Kidney glomerular epithelial cell (primary cell): ENCODE data around the gene FZR1.

Experiments used
- DNase-seq: peaks from one replicate; lab custom pipeline; 2025; lab: John Stamatoyannopoulos, UW

FZR1 gene

DNA sequence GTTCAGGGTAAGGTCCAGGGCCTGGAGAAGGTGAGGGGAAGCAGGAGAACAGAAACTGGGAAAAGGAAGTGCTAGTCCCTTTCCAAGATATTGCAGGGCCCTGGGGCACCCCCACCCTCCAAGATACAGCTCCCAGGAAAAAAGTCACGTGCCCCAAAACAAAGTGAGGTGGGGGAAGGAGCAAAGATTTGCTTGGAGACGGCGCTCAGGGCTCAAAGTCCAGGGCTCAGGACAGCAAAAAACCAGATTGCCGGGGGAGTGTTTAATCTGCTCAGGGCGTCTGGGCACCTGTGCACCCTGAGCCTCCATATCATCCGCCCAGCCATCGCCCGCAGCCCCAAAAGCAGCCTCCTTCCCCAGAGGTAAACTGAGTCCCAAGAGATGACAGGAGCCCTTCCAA, 32.1 kb upstream of the FZR1 start:
- no peak for DNase-seq

DNA sequence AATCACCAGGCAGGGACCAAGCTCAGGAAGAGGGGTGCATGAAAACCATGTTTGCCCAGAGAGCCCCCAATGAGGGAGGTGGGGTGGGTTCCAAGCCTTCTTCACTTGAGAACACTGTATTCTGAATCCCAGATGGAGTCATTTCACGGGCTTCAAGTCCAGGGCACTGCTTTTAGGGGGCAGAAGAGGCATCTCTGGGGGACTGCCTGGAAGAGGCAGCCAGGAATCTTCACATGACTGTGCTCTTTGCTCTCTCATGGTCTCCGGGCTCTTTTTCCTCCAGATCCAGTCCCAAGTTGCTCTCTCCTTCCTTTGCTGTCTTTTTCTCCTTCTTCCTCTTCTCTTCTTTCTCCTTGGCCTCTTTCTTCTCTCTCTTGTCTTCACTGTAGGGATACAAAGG, 31.5 kb upstream of the FZR1 start:
- no peak for DNase-seq

DNA sequence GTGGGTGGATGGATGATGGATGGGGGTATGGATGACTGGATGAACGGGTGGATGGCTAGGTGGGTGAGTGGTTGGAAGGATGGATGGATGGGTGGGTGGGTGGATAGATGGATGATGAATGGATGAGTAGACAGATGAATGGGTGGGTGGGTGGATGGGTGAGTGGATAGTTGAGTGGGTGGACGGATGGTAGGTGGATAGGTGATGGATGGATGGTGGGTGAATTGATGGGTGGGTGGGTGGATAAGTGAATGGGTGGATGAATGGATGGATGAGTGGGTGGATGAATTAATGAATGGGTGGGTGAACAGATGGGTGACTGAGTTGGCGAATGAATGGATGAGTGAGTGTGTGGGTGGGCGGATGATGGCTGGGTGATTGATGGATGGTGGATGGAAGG, 30.7 kb upstream of the FZR1 start:
- no peak for DNase-seq

DNA sequence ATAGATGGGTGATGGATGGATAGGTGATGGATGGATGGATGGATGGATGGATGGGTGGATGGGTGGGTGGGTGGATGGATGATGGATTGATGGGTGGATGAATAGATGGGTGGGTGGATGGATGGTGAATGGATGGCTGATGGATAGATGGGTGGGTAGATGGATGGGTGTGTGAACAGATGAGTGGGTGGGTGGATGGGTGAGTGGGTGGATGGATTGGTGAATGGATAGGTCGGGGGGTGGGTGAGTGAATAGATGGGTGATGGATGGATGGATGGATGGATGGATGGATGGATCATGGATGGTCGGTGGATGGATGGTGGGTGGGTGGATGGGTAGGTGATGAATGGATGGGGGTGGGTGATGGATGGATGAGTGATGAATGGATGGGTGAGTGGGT, 29.3 kb upstream of the FZR1 start:
- no peak for DNase-seq

DNA sequence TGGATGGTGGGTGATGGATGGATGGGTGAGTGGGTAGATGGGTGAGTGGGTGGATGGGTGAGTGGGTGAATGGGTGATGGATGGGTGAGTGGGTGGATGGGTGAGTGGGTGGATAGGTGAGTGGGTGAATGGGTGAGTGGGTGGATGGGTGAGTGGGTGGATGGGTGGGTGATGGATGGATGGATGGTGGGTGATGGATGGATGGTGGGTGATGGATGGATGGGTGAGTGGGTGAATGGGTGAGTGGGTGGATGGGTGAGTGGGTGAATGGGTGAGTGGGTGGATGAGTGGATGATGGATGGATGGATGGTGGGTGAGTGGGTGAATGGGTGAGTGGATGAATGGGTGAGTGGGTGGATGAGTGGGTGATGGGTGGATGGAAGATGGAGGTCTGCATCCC, 28.6 kb upstream of the FZR1 start:
- no peak for DNase-seq

DNA sequence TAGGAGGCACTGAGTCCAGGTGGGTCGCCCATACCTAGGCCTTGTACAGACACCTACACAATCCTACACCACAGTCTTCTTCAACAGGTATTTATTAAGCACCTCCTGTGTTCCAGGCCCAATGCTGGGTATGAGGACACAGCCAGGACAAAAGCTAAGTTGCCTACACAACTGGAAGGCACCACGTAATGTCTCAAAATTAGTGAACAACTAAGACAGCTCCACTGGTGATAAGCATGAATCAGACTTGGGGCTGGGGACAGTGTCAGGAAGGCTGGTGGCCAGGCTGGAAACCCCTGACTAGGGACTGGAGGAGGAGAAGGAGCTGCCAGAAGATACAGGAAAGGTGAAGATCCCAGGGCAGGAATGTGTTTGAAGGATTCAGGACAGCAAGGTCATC, 28.2 kb upstream of the FZR1 start:
- no peak for DNase-seq

DNA sequence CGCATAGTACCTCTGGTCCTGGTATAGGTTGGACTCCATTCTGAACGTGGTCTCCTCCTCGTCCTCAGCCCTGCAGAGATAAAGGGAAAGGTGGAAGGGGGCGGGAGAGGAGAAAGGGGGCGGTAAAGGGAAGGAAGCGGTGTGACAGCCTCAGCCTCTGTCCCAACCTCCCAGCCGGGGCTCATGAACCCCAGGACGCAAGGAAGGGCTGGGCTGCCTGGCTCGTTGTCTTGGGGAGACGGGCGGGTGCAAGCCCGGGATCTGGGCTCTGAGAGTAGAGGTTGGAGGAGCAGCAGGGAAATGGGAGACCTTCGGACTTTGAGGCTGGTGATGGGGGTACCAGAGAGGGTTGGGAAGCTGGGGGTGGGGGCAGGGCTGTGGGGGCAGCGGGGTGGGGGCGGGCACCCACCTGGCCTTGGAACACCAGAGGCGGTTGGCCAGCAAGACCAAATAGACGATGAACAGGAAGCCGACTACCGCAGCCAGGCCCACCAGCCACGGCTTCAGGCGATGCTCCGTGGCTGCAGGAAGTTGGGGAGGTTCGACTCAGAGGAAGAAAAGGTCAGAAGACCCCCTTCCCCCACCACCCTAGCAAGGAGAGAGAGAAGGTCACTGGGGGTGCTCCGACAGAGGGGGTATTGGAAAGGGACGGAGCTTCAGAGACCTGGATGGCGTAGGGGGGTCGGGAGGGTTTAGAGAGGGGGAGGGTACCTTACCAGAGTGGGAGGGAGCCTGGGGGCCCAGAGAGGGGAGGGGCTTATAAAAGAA, 27.5 kb upstream of the FZR1 start:
- DNase-seq: no peak

DNA sequence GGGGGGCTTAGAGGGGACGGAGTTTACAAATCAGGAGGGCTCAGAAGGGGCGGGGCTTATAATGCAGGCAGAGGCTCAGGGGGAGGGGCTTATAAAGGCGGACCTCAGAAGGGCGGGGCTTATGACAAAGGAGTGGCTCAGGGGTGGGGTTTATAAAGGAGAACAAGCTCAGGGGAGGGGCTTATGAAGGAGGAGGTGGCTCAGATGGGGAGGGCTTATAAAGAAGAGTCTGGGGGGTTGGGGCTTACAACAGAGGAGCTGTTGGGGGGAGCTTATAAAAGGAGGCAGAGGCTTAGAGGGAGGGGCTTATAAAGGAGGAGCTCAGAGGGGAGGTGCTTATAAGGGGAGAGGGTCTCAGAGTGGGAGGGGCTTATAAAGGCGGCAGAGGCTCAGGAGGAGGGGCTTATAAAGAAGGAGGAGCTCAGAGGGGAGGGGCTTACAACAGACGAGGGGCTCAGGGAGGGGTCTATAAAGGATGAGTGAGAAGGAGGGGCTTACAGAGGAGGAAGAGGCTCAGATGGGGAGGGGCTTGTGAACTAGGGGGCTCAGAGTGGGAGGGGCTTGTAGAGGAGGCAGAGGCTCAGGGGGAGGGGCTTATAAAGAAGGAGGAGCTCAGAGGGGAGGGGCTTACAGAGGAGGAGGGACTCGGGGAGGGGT, 26.8 kb upstream of the FZR1 start:
- DNase-seq: no peak

DNA sequence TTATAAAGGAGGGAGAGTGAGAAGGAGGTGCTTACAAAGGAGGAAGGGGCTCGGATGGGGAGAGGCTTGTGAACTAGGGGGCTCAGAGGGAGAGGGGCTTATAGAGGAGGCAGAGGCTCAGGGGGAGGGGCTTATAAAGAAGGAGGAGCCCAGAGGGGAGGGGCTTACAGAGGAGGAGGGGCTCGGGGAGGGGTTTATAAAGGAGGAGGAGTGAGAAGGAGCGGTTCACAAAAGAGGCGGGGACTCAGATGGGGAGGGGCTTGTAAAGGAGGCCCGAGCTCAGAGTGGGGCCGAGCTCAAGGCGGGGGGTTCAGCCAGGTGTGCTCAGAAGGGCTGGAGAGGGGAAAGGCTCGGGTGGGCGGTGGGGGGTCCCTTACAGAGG, 26.3 kb upstream of the FZR1 start:
- DNase-seq: no peak

DNA sequence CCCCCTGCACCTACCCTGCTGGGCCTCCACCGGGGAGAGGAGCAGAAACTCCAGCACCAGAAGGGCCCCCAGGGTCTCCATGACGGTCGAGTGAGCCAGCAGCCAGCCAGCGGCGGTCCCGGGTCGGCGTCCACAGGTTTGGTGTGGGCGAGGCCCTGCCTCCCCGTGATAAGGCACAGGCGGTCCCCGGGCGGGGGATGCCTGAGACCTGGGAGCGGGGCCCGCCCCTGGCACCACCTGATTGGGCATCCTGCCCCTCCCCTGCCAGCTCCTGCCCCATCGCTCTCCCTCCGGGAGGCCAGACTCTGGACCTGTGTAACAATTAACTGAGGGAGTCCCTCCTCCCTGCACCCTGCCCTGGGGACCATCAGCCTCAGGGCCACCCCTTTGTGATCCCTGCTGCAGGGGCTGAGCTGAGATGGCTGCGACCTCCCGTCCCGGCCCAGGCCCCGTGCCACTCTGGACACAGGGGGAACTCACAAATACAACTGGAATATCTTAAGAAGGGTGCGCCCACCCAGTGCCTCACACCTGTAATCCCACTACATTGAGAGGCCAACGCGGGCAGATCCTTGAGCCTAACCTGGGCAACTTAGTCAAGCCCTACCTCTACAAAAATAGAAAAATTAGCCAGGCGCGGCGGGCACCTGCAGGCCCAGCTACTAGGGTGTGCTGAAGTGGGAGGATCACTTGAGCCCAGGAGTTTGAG, 25.6 kb upstream of the FZR1 start, which contains the start of gene SMIM24:
Gene SMIM24, minus strand, starts transcription at position 143 of the 709 bp plus-strand sequence. Its CDS starts 62 bp downstream, at position 81.
- no peak for DNase-seq

DNA sequence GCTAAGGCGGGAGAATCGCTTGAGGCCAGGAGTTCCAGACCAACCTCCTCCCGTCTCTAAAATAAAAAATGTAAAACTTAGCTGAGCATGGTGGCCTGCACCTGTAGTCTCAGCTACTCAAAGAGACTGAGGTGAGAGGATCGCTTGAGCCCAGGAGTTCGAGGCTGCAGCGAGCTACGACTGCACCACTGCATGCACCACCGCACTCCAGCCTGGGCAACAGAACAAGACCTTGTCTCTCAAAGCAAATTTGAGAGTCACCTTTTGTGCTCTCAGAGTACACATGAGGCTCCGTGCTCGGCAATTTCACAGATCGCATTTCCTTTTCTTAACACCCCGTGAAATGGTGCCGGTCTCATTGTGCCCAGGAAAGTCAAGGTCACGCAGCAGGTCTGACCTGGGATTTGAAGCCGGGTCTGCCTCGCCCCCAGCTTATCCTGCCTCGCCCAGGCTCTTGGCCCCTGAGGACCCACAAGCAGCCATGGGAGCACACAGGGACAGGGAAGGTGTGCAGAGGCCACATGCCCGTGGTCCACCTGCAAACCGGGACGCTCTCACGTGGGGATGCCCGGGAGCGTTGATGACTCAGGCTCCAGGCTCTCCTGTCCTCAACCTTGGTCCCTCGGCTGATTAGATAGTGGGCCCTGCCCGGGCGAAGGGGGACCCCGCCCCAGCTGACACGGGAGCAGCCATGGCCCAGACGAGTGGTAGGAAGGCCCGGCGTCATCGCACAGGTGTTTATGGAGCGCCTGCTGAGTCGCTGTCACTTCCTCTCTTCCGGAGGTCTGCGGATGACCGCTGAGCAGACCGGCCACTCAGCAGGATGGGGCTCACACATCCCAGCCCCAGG, 24.6 kb upstream of the FZR1 start:
- DNase-seq: no peak

DNA sequence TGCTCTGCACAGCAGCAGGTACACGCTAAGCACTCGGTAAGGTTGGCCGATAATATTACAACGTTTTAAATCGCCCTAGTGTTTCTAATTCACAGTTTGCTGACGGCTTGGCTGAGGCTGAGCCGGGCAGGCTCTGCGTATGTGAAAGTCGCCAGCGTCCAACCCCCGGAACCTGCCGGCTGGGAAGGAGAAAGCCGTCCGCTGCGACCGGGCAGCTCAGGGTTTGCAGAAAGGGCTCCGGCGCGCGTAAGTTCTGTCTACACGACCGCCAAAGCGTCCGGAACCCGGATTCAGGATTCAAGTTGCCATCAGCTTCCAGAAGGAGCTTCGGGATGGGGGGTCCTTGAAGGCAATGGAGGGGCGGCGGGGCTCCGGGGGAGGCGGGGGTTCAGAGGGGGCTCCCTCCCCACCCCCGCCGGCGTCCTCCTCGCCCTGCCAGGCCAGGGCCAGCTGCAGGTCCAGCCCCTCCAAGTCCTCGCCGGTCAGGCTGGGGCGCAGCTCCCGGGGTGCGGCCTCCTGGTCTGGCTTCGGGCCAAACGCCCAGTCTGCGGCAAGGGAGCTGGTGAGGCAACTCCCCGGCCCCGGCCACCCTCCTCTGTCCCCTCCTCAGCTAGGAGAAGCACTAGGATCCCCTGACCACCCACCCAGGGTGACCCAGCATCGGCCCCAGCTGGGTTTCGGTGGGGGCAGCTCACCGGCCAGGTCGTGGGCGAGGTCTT, 23.4 kb upstream of the FZR1 start:
- no peak for DNase-seq

DNA sequence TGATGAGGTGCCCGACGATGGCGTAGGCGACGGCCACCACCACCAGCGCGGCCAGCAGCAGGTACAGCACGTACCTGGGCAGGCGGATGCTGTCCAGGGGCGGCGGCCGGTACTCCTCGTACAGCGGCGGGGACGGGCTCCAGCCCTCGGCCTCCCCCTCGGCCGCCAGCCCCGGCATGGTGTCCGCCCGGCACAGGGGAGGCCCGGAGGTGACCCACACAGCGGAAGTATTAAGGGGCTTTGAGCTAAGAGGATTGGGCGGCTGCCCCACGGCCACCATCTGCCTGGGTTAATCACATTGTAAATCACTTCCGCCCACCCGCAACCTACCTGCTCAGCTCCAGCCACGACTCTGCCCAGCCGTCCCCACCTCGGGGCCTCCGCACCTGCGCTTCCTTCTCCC, 22.9 kb upstream of the FZR1 start, which contains the start of gene SMIM44:
Gene SMIM44, minus strand, starts transcription at position 216 of the 403 bp plus-strand sequence. Its CDS starts 38 bp downstream, at position 178.
- DNase-seq: no peak

DNA sequence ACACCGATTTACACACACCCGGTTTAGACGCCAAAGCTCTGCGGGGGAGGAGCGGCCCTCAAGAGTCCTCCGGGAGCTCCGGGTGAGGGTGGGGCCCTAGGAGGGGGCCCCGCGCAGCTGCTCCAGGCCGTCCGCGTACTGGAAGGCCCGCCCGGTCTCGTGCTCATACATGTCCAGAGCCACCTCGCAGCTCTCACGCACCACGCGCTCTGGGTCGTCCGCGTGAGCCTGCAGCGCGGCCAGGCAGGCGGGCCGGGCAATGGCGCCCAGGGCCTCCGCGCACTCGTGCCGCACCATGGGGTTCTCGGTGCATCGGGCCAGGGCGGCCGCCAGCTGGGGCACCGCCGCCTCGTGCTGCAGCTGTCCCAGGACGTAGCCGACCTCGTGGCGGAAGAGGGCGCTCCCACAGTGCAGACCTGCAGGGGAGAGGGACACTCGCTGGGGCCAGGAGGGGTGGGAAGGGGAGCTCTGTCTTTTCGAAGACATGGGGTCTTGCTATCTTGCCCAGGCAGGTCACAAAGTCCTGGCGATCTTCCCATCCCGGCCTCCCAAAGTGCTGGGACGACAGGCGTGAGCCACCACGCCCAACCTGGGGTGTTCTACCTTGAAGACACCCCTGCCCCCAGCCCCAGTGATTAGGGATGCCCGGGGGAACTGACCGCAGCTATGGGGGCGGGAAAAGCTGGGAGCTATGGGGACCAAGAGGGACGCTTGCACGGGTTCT, 14.6 kb upstream of the FZR1 start:
- no peak for DNase-seq

DNA sequence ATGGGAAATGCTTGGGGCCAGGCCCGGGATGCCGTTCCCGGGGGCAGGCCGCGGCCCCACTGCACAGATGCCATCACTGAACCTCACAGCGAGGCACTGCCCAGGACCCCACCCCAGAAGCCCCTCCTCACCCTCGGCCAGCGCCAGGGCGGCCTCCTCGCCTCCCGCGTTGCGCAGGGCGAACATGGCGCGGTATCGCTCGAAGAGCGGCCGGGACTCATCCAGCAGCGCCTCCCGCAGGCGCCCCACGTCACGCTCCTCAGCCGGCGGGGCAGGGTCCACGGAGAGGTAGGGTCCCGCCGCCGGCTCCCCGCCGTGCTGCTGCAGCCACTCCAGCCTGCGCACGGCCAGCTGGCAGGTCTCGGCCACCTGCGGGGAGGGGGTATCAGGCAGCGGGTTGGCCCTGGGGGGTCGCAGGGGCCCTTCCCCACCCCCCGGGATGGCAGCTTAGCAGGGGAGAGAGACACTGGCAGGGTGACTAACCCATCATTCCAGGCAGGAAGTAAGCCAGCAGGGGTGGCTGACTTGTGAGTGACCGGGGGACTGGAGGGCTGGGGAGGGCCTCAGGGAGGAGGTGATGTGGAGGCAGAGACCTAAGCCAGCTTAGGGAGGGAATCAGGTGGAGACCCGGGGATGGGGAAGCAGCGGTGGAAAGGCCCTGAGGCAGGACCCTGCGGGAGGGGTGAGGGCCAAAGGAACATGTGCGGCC, 13.8 kb upstream of the FZR1 start:
- no peak for DNase-seq

DNA sequence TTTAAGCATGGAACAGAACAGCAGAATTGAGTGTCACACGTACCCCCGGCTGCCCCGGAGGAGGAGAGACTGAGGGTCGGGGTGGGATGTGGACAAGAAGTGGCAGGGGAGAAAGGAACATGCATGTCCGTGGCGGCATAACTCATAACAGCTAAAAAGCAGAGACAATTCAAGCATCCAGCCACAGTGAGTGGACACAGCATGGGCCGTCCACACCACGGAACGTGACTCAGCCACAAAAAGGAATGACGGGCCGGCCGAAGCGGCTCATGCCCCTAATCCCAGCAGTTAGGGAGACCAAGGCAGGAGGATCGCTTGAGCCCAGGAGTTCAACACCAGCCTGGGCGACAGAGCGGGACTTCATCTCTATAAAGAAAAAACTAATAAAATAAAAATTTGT, 13.2 kb upstream of the FZR1 start:
- DNase-seq: no peak

DNA sequence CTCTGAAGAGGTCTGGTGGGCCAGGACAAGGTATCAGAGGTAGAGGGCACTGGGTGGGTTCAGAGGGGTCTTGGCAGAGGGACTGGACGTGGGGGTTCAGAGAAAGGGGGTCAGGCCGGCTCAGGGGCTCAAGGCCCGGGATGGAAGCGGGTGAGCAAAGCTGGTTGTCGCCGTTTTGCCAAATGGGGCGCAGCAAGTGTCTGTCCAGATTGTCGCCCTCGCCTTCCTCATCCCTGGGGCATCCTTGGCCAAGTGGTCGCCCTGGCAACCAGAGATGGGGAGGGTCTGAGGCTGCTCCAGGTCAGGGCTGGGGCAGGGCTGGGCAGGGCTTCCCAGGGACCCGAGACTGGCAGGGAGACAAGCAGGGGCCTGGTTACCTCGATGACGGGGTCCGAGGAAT, 12.5 kb upstream of the FZR1 start:
- DNase-seq: no peak

DNA sequence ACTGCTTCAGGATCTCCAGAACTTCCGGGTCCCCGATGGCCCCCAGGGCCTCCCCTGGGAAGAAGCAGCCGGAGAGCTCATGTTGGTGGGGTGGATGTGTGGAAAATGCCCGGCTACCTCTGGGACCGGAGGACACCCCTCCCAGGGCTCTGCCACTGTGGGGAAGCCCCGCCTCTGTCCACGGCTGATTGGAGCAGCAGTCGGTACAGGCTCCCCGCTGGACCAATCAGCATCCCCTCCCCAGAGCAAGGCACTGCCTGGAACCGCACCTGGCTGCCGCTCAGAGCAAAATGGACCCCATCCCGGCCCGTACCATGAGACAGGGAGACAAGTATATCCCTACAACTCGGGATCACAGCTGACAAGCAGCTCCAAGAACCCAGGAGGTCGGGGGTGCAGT, 12.1 kb upstream of the FZR1 start:
- DNase-seq: no peak

DNA sequence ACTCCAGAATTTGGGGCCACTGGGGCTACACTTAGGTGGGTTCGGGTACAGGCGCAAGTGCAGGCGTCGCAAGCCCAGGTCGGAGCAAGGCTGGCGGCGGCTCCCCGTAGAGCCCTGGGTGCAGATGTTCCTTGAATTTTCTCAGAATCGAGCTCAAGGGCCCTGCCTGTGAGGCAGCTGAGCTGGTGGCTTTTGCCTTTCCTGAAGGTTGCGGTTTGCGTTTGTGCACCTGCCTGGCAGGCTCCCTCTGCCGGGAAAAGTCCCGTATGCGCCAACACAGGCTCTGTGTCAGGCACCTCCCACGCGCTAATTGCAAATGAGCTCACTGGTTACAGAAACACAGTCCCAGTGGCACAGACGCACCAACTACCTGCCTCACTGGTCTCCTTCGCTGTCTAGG, 11.6 kb upstream of the FZR1 start:
- DNase-seq: no peak
